ENCODE results near the gene DUSP21.
"Not testable (repeated sequence)": the region's sequence is repeated elsewhere in the genome, so short reads cannot be mapped to it uniquely, and the experiment has no call there.

The DUSP21 gene

GRCh38 chrX:44828008-44828605 is 15.7 kb upstream of the DUSP21 start:
- TF ChIP-seq, protein P1, sequence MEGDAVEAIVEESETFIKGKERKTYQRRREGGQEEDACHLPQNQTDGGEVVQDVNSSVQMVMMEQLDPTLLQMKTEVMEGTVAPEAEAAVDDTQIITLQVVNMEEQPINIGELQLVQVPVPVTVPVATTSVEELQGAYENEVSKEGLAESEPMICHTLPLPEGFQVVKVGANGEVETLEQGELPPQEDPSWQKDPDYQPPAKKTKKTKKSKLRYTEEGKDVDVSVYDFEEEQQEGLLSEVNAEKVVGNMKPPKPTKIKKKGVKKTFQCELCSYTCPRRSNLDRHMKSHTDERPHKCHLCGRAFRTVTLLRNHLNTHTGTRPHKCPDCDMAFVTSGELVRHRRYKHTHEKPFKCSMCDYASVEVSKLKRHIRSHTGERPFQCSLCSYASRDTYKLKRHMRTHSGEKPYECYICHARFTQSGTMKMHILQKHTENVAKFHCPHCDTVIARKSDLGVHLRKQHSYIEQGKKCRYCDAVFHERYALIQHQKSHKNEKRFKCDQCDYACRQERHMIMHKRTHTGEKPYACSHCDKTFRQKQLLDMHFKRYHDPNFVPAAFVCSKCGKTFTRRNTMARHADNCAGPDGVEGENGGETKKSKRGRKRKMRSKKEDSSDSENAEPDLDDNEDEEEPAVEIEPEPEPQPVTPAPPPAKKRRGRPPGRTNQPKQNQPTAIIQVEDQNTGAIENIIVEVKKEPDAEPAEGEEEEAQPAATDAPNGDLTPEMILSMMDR (IDR thresholded peaks at IDR 0.05; ENCODE audit: extremely low read depth, missing control alignments) = no peak
- DNase-seq (ENCODE audit: low spot score) = no peak

- no peak for DNase-seq (ENCODE audit: low spot score)
- TF ChIP-seq, protein P1 (IDR thresholded peaks at IDR 0.05; ENCODE audit: extremely low read depth, missing control alignments) = no peak
Observed at GRCh38 chrX:44829832-44830231, 14.0 kb upstream of the DUSP21 start.

DNA sequence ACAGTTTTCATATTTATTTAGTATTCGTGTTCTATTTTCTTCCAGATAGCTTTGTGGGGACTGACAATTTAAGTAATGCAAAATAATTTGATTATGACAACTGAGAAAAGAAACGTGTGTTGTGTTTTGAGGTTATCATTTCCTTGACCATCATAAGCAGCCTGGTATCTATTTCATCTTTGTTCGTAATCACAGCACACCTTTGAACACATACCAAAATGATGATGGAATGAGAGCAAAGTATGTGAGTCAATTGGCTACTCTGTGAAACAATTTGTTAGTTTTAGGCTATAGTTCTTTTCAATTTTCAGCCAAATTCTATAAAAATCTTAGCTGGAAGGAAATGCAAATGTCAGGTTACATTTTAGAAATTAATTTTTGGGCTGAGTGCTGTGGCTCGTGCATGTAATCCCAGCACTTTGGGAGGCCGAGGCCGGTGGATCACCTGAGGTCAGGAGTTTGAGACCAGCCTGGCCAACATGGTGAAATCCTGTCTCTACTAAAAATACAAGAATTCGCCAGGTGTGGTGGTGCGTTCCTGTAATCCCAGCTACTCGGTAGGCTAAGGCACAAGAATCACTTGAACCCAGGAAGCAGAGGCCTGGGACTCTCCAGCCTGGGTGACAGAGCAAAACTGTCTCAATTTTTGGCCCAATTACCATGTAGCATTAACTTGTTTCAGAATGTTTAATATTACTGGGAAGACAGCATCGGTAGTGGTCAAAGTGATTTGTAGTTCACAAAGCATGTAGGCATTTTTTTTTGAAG is 1.1 kb upstream of the DUSP21 start:
- TF ChIP-seq, protein P1 (IDR thresholded peaks at IDR 0.05; ENCODE audit: extremely low read depth, missing control alignments) = no peak
- DNase-seq (ENCODE audit: low spot score) = no peak

DNA sequence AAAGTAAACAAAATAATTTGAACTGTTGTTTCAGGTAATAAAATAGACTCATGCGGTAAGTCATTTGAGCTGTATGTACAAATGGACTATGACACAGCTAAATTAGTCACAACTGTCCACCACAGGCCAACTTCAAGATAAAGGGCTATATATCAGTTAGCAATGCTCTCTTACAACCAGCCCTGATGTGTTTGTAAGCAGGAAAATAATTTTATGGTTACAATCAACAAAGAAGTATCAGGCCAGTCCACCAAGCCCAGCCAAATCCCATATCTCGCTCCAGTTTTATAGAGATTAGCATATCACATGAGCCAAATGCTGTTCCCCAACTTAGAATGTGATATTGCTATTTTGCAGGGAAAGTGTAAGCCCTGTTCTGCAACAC is 511 bp upstream of the DUSP21 start:
- no peak for DNase-seq (ENCODE audit: low spot score)
- TF ChIP-seq, protein P1 (IDR thresholded peaks at IDR 0.05; ENCODE audit: extremely low read depth, missing control alignments) = no peak

GRCh38 chrX:44844204-44844603 is 383 bp downstream of the DUSP21 start:
- TF ChIP-seq, protein P1 (IDR thresholded peaks at IDR 0.05; ENCODE audit: extremely low read depth, missing control alignments) = no peak
- DNase-seq (ENCODE audit: low spot score) = no peak

DNA sequence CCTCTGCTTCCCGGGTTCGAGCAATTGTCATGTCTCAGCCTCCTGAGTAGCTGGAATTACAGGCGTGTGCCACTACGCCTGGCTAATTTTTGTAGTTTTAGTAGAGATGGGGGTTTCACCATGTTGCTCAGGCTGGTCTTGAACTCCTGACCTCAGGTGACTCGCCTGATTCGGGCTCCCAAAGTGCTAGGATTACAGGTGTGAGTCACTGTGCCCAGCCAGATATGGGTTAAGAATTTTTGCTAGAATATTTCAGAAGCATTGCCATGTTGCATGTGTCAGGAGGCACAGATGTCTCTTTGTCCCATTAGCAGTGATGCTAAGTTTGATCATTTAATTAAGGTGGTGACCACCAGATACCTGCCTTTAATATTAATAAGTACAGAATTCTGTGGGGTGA is 7.1 kb downstream of the DUSP21 start:
- DNase-seq (ENCODE audit: low spot score) = not testable (repeated sequence)

DNA sequence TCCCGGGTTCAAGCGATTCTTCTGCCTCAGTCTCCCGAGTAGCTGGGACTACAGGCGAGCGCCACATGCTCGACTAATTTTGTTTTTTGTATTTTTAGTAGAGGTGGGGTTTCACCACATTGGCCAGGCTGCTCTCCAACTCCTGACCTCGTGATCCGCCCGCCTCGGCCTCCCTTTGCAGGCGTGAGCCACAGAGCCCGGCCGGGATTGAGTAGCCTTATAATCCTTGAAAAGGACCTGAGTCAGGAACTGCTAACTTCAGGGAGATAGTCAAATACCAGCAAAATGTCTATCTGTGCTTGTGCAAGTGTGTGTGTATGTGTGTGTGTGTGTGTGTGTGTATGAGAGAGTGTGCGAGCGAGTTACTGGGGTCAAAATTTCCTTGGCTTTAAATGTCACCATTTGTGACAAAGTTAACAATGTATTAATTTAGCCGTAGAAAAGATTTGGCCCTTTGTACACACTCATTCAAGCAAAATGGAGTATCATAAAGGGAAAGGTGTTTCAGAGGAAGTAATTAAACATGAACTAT is 27.4 kb downstream of the DUSP21 start:
- DNase-seq (ENCODE audit: low spot score) = no peak
- TF ChIP-seq, protein P1 (IDR thresholded peaks at IDR 0.05; ENCODE audit: extremely low read depth, missing control alignments) = no peak

Data from GM20000 (cell line).